DMS114 treated with DMSO at 0.1 percent for 48 hours (cell line): ENCODE results near the gene SLC12A2.

ENCODE experiments used
- DNase-seq: peaks from one replicate; lab custom pipeline; 2025; ENCODE audit not compliant: unreplicated experiment; lab: John Stamatoyannopoulos, UW

The SLC12A2 gene

DNA sequence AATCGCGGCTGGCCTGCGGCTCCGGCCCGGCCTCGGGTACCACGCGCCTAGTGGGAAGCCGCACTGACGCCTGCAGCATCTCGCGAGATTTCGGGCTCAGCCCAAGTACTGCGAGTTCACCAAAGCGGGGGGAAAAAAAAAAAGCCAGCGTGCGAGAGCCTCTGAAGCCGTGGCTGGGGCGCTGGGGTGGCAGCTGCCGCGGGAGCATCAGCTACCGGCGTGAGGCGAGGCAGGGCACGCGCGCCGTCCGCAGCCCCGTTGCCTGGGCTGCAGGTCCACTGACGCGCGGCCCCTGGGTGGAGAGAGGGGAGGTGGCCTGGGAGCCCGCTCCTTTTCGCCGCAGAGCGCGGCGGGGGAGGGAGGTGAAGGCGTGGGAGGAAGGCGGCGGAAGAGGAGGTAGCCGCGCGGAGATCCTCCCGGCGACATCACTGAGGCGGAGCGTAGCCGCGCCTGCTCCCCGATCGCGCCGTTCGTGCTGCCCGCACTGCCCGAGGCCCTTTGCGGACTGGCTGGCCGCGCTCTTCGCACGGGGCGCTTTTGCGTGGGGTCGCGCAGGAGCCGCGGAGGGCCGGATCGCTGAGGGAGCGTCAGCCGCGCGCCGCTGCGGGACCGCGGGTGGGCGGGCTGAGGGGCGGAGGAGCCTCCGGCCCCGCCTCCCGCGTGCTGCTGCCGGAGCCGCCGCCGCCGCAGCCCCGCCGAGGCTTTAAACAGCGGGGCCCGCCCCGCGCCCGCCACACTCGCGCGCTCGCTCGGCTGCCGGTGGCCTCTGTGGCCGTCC is at the start of gene SLC12A2:
Gene SLC12A2 (plus strand): TSS at position 734 of the 778 bp plus-strand sequence. CDS start 189 bp downstream, outside the sequence.
- peak; percentile 88 for DNase-seq

DNA sequence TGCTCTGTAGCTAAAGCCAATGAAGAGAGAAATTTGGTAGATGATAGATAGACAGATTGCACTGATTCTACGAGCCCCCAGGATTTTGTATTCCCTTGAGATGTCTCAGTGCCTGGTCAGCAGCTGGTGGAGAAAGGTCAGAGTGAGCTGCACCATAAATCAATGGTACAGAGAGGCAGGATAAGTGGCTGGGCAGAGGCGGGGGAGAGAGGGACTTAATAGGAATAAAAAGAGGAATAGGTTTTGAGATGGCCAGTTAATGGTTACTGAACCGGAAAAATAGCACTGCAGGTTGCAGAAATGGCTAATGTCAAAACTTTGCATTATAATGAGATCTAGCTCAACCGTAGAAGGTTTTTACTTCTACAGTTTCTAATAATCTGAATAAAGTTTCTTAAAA is 47.9 kb upstream of the SLC12A2 start:
- DNase-seq, result no peak

DNA sequence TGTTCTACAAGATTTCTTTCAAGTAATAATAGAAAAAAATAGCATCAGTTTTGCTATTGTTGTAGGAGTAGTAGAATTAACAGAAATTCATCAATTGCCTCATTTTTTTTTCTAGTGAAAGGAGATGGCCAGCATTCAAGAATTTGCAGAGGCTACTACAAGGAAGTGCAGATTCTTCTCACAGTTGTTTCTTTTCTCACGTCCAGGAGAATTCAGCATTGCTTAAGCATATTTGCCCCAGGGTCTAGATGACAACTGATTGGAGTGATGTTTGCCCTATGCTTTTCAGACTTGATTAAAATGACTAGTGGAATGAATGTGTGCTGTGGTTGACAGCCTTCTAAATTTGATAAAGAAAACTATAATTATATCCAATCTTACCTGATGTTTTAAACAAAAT is 46.6 kb upstream of the SLC12A2 start:
- DNase-seq, result no peak

DNA sequence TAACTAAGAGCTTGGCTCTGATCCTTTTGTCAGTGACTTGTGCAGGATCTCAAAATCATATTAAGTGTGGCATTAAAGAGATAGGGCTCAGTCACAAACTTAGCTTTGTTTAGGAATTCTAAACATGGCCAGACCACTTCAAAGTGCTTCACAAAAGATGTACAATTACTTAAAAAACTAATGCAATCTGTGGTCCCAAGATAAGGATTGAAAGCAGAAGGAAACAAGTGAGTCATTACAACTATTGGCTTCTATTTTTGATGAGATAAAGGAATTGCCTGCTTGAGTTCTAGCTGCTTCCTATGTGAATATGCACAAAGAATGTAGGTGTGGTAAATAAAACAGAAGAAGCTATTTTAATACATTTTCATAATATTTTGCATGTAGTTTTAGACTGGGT is 44.9 kb upstream of the SLC12A2 start:
- no peak for DNase-seq

DNA sequence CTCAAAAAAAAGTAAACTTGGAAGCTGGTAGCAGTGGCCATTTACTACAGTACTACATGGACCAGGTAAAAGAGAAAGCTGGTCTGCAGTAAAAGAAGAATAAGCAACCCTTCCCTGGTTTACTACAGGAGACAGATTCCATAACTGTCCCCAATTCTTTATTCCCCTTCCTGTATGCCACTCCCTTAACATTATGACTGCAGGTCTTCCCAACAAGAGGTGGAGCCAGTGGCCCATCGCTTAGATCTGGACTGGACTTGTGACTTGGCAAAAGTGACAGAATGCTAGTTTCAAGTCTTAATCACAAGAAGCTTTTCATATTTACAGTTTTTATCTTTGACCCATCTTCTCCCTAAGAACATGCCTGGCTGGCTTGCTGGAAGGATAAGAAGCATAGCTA is 42.6 kb upstream of the SLC12A2 start:
- DNase-seq, result no peak

DNA sequence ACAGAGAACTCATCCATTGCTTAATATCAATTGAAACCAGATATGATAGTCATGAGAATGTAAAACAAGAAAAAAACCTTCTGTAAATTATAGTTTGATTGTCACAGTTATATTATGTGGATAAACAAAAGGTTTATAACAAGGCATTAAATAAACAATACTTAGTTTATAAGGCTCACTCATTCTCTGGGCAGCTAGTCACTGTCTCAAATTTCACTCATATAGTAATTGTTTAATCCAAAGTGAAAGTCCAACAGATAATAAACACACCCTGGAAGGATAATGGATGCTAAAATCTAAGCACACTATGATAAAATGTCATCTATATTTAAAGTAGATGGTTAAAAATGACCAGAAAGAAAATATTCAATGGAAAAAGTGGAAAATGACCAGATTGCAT is 30.8 kb upstream of the SLC12A2 start:
- no peak for DNase-seq

DNA sequence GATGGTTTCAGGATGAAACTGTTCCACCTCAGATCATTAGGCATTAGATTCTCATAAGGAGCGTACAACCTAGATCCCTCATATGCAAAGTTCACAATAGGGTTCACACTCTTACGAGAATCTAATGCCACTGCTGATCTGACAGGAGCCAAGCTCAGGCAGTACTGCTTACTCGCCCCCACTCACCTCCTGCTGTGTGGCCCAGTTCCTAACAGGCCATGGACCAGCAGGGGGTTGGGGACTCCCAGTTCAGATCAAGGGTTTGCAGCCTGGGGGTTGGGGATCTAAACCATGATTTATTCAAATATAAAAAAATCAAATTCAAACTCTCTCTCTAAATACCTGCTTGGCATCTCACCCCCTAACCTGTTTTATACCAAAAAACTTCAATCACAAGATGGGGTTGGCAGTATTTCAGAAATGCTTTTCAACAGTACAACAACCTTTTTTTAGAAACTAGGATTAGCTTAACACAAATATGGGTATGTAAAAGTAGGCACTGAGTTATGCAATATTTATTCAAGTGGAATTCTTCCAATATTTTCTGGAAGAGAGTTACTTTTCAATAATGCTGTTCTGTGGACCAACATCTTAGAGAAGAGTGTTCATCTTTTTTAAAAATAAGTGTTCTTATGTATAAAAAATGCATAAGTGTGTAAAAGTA is 30.1 kb upstream of the SLC12A2 start:
- DNase-seq, result no peak

DNA sequence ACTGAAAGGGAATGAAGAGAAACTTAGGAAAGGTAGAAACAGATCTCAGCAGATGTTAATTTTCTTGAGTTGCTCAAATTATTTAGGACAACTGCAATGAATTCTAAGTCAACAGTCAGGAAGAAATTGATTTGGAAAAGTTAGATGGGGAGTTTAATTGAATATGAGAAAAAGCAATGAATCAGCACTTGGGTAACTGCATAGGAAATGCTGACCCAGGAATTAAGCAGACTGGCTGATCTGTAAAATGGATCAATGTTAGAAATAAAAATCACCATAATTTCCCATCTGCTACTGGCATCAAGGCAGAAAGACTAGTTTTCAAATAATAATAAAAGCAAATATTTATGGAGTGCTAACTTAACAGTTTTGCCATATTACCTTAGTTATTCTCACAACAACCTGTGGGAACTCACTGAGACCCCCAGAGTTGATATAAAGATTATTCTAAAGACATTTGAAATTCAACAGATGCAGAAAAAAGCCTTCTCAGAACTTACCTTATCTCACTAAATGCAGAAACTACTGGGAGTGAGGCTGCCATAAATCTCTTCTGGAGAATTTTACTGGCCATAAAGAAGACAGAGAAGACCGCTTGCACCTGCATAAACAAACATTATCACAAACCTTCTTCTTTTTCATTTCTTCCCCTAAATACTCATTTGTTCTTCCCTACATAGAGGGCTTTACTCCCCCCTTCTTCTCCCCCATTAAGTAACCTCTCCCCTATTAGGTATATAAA is 22.8 kb upstream of the SLC12A2 start:
- DNase-seq, result no peak

DNA sequence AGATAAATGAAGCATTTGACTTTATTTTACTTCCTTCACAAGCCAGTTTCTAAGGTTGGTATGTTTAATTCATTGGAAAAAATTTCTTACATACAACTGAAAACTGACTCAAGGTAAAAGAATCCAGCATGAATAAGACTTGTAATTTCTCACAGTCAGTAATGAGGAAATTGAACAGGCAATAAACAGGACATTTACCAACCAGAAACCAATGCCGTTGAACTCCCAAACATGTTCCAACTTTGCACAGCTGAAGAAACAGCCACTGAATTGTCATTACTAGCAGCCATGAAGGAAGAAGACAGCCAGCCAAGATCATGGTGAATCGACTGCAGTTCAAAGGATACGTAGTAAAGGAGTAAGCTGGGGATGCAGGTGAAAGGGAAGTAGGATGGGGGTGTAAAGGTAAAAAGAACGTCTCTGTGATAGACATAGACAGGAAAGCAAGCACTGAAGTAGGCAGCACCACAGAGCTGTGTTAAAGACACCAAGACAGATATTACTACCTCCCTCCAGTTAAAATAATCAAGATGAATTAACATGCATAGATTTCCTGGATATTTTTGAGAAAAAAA is 21.3 kb upstream of the SLC12A2 start:
- no peak for DNase-seq

DNA sequence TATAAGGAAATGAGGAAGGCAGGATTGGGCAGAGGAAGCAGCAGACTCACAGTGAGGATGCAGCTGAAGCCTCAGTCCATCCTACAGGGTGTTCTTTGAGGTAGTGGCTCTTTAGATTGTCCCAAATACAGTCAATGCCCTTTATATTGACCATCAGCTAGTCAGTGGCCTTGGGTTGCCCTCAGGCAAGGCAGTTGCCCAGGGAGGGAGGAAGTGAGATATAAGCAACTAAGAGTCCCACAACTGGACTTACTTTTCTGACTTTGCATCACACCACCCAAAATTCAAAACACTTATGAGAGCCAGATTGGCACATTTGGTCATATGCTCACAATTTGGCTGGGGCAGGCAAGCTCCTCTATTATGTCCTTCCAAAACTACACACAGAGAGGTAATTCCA is 9.4 kb upstream of the SLC12A2 start:
- no peak for DNase-seq

DNA sequence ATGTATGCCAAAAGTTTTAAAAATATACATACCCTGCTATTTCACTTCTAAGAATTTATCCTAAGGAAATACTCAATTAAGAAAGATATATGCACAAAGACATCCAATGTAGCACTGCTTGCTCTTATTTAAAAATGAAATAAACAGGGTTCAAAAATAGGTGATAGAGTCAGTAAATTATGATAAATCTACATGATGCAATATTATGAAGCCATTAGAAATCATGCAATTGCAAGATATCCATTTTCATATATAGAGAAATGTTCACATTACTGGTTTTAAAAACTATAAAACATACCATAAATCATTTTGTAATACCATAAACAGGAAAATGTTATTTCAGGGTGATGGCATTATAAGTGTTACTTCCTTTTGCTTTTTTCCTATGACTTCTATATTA is 8.6 kb upstream of the SLC12A2 start:
- no peak for DNase-seq

DNA sequence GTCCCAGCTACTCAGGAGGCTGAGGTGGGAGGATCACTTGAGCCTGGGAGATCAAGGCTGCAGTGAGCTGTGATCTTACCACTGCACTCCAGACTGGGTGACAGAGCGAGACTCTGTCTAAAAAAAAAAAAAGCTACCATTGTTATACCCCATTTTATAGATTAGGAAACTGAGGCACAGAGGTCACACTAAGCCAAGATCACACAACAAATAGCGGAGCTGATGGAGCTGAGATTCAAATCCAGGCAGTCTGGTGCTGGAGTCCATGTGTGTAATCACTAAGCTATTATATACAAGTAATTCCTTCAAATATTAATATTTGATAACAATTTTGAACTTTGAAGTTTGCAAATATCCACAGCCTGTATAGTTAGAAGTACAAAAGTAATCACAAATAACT is 6.0 kb upstream of the SLC12A2 start:
- no peak for DNase-seq

DNA sequence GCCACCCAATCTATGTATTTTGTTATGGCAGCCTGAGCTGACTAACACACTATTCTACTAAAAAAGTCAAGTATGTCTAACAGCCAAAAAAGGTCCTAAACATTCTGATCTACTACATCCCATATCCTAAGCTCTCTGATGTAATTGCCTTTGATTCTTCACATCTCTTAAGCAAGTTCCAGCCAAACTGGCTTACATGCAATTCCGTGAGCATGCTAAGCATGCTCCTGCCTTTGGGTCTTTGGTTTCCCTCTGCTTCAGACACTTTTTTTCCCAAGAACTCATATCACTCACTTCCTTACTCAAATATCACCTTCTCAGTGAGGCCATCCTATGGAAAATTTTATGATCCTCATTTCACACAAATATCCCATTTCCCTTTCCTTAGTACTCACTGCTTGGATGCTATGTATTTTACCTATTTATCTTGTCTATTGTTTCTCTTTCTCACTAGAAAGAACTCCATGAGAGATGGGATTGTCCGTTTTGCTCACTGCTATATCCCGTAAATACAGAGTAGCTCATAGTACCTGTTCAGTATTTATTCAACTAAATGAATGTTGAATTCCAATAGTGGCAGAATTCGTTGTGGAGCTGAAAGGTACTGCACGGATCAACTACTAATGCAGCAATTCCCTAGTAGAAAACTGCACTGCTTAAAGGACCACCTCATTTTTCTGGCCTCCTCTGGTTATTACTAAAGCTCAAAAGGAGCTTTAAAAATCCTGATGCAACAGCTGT is 2.3 kb upstream of the SLC12A2 start:
- no peak for DNase-seq

DNA sequence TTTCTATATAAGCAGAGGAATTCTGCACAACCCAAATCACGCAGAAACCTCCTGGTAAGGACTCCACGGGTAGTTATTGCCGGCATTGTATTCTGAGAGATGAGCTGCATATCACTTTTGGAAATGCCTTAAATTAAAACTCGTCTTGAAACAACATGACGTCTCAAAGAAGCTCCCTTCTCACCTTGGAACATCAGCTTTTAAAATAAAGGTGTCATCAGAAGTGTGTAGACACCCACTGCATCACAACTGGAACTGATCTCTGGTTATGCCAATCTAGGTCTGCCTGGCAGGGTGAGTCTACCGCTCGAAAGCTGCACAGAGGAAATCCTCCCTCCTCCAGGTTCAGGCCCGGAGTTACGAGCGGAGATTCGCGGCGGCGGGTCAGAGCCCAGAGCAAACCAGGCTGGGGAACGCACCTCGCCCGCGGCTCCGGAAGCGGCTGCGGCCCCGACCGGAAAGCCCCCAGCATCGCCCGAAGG is 974 bp upstream of the SLC12A2 start:
- peak; percentile 44 for DNase-seq

DNA sequence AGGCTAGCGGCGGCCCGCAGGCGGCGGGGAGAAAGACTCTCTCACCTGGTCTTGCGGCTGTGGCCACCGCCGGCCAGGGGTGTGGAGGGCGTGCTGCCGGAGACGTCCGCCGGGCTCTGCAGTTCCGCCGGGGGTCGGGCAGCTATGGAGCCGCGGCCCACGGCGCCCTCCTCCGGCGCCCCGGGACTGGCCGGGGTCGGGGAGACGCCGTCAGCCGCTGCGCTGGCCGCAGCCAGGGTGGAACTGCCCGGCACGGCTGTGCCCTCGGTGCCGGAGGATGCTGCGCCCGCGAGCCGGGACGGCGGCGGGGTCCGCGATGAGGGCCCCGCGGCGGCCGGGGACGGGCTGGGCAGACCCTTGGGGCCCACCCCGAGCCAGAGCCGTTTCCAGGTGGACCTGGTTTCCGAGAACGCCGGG is 253 bp downstream of the SLC12A2 start:
- no peak for DNase-seq

DNA sequence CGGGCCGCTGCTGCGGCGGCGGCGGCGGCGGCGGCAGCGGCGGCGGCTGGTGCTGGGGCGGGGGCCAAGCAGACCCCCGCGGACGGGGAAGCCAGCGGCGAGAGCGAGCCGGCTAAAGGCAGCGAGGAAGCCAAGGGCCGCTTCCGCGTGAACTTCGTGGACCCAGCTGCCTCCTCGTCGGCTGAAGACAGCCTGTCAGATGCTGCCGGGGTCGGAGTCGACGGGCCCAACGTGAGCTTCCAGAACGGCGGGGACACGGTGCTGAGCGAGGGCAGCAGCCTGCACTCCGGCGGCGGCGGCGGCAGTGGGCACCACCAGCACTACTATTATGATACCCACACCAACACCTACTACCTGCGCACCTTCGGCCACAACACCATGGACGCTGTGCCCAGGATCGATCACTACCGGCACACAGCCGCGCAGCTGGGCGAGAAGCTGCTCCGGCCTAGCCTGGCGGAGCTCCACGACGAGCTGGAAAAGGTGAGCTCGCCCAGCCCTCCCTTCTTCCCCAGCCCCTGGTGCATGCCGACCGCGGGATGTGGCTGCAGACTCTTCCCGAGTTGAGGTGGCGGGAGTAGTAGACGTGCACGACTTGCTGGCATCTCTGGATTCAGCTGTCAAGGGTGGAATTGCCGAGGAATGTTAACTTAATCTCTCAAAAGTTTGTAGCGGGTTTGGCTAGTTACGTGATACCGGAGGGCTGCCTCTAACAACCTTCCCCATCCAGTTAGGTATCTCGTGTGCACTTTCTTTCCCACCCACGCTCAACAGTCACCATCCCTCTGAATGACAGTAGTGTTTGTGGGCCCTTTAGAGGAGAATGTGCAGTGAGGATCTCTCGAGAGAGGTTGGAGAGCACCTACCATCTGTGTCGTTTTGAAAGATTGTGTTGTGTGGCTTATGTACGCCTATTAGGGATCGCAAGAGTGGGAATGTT is 932 bp downstream of the SLC12A2 start:
- no peak for DNase-seq

DNA sequence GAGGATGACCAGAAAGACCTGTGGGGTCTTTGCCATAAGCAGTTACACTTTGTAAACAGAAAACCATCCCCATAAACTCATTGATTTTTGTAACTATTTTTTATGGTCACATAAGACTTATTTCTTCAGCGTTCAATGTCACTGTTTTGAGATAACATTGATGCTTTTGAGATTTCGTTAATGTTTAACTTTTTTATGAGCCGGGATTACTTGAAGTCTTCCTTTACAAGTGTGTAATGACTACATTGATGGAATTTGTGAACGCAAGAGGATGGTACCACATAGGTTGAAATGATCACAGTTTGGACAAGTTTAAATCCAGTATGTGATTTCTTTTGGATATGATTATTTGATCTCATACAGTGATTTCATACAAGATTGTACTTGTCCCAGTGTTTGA is 1.8 kb downstream of the SLC12A2 start:
- no peak for DNase-seq

DNA sequence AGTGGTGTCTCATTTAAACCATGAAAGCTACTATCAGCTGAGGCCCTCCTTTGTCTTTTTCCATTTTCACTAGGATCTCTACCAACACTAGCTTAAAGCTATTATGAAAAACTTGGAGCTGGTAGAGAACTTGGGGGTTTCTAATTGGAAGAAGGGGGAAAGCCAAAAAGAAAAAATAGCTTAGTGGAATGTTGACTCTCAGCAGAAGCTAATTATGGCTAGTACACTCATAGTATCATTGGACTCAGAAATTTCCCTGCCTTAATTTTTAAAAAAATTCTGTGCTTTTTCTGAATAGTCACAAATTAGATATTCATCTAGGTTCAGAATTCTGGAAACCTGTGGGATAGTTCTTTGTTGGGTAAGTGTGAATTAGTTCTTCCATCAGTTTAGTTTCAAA is 8.0 kb downstream of the SLC12A2 start:
- no peak for DNase-seq

DNA sequence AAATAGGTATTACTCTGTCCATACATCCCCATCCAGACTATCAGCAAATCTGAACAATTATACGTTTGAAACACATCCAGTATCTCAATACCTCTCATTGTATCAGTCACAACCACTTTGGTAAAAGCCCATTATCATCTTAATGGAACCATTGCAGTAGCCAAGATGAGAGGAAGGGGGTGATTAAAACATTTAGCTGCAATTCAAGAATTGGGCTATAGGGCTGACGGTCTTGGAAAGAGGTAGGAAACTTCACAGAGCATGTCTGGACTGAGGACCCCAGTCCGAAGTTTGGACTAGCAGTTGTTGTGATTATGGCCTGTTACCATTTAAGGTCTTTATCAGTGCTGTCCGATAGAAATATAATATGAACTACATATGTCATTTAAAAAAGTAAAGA is 8.6 kb downstream of the SLC12A2 start:
- no peak for DNase-seq

DNA sequence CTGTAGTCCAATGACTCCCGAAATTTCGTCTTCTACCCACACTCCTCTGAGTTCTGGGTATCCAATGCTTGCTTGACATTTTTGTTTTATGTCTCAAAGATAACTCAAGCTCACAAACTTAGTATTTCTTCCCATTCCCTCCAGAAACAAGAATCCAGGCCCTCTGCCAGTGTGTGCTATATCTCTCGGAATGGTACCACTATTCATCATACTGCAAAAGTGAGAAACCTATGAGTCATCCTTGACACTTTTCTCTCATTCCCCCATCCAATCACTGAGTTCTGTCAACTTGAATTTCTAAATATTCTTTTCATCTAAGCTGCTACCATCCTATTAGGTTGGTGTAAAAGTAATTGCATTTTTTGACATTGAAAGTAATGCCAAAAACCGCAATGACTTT is 9.8 kb downstream of the SLC12A2 start:
- no peak for DNase-seq
